ENCODE measurements around the gene UNC5C.

UNC5C gene

DNA sequence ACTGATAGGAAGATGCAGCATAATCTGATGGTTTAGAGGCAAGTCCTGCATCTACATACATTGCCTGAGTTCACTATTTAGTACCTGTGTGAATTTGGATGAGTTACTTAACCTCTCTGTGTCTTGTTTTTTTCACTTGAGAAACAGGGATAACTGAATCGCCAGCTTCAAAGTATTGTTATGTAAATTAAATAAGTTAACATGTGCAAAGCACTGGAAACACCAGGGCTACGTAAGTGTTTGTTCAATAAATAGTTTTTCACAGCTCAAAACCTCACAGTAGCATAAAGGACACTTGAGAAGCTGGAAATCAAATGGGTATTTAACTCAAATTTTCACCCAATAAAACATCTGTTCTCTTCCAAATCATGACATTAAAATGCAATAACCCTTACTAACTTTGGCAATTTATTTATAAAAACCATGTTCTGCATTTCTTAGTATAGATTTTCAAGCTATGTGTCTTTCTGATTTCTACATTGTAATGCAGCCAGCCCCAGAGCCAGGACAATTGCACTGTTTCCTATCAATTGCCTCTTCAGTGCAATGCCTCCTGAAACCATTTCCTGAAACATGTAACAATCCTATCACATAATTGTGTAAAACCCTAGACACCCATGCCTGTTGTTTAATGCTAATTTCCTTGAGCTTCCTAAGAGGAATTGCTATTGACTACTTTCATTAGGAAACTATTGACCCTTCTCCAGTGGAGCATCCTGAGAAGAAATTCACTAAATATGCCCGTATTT is 177.1 kb downstream of the UNC5C start:
- H3K9me3 ChIP-seq (ENCODE audit: control extremely low read depth in 1 of 5, control insufficient read depth in 4 of 5, insufficient read depth in 2 of 5, low read depth in 1 of 5, low read length in 4 of 5): no peaks in the 10 kb centered on the region
- no peaks in the 10 kb centered on the region for H3K36me3 ChIP-seq (ENCODE audit: control insufficient read depth in 4 of 4, insufficient read depth in 4 of 4, low read length in 3 of 4)
- no peaks in the 10 kb centered on the region for H3K4me1 ChIP-seq (ENCODE audit: control extremely low read depth in 1 of 4, control insufficient read depth in 4 of 4, insufficient read depth in 4 of 4, low read length in 3 of 4)
- H3K4me3 ChIP-seq (ENCODE audit: control insufficient read depth in 1 of 7, extremely low read depth in 1 of 7, insufficient read depth in 4 of 7, low read depth in 2 of 7, low read length in 6 of 7): no peak overlapping the region
- no peak overlapping the region for H3K27ac ChIP-seq (ENCODE audit: insufficient read depth in 1 of 2, low read depth in 1 of 2, low read length in 2 of 2, poor library complexity in 1 of 2, severe bottlenecking in 2 of 2)
- DNase-seq: no peak
- no peaks in the 10 kb centered on the region for H3K27me3 ChIP-seq (replicated peaks in 2 of 5; ENCODE audit: control insufficient read depth in 4 of 5, insufficient read depth in 5 of 5, low read length in 4 of 5)
- 100% methylated on average over 1 of the region's 3 CpGs for WGBS (ENCODE audit: insufficient coverage)
- ChIA-PET POLR2A (no interaction called here), CTCF (interaction anchor here (1.3 kb wide), 1 partner anchor 11 kb away, joined by 3 read pairs; no protein-coding TSS in a partner anchor)

DNA sequence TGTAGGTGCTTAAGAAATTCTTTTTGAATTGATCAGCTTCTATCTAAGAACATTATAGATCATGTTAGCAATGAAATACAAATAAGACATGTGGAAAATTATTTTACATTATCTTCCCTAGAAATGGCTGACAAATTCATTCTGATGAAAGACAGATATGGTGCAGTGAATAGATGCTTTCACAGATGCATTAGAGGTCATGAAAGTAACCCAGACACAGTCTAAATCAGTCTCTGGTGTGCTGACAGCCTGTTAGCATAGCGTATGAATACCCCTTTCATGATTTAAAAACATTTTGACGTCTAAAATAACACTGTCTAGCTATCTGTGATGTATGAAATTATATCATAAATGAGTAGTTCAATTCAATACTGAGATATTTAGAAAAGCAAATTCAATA is 180.9 kb downstream of the UNC5C start:
- Histone ChIP-seq H3K27ac (ENCODE audit: insufficient read depth in 1 of 2, low read depth in 1 of 2, low read length in 2 of 2, poor library complexity in 1 of 2, severe bottlenecking in 2 of 2) (no peak overlapping the region), H3K36me3 (ENCODE audit: control insufficient read depth in 4 of 4, insufficient read depth in 4 of 4, low read length in 3 of 4) (no peaks in the 10 kb centered on the region), H3K4me1 (ENCODE audit: control extremely low read depth in 1 of 4, control insufficient read depth in 4 of 4, insufficient read depth in 4 of 4, low read length in 3 of 4) (no peaks in the 10 kb centered on the region), H3K27me3 (replicated peaks in 2 of 5; ENCODE audit: control insufficient read depth in 4 of 5, insufficient read depth in 5 of 5, low read length in 4 of 5) (no peaks in the 10 kb centered on the region), H3K9me3 (ENCODE audit: control extremely low read depth in 1 of 5, control insufficient read depth in 4 of 5, insufficient read depth in 2 of 5, low read depth in 1 of 5, low read length in 4 of 5) (no peaks in the 10 kb centered on the region), H3K4me3 (ENCODE audit: control insufficient read depth in 1 of 7, extremely low read depth in 1 of 7, insufficient read depth in 4 of 7, low read depth in 2 of 7, low read length in 6 of 7) (no peak overlapping the region)
- POLR2A ChIA-PET: no interaction called here
- CTCF ChIA-PET: no interaction called here
- no CpG with 5 or more reads among the region's 2 CpGs for WGBS (ENCODE audit: insufficient coverage)
- DNase-seq: no peak

DNA sequence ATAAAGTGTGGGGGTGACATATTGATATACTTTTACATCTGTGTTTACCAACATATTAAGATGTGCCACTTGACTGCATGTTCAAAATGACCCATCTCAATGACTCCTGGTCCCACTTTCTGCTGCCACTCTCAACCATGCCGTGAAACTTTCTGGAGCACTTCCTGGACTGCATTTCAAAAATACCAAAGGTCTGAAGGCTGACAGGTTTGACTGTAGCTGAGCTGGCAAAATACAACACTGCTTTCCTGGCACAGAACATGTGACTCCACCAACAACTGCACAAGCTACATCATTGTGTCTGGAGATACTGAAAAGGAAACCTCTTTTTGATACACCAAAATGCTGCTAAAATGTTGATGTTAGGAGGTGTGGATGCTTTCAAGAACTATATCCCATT is 184.8 kb downstream of the UNC5C start:
- no peaks in the 10 kb centered on the region for H3K4me1 ChIP-seq (ENCODE audit: control extremely low read depth in 1 of 4, control insufficient read depth in 4 of 4, insufficient read depth in 4 of 4, low read length in 3 of 4)
- ChIA-PET CTCF (no interaction called here), POLR2A (no interaction called here)
- no peaks in the 10 kb centered on the region for H3K9me3 ChIP-seq (ENCODE audit: control extremely low read depth in 1 of 5, control insufficient read depth in 4 of 5, insufficient read depth in 2 of 5, low read depth in 1 of 5, low read length in 4 of 5)
- H3K36me3 ChIP-seq (ENCODE audit: control insufficient read depth in 4 of 4, insufficient read depth in 4 of 4, low read length in 3 of 4): no peaks in the 10 kb centered on the region
- H3K27ac ChIP-seq (ENCODE audit: insufficient read depth in 1 of 2, low read depth in 1 of 2, low read length in 2 of 2, poor library complexity in 1 of 2, severe bottlenecking in 2 of 2): no peak overlapping the region
- no peak for DNase-seq
- no peaks in the 10 kb centered on the region for H3K27me3 ChIP-seq (replicated peaks in 2 of 5; ENCODE audit: control insufficient read depth in 4 of 5, insufficient read depth in 5 of 5, low read length in 4 of 5)
- no peak overlapping the region for H3K4me3 ChIP-seq (ENCODE audit: control insufficient read depth in 1 of 7, extremely low read depth in 1 of 7, insufficient read depth in 4 of 7, low read depth in 2 of 7, low read length in 6 of 7)
- WGBS (ENCODE audit: insufficient coverage): 38% methylated on average over 1 of the region's 1 CpG

DNA sequence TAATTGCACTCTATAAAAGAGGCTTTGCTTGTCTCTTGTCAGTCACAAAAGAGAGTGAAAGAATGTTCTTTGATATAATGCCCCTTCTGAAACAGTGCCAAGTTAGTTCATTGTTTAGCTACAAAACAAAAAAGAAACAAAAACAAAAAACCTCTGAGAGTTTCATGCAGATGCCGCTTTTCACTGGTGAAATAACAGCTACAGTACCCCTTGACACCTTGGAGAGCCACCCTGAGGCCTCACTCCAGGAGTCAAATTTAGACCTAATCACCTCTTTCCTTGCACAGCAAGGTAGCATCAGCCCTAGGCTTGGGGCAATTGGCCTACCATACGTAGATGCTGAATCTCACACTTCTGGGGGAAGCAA is 185.2 kb downstream of the UNC5C start:
- Histone ChIP-seq H3K36me3 (ENCODE audit: control insufficient read depth in 4 of 4, insufficient read depth in 4 of 4, low read length in 3 of 4) (no peaks in the 10 kb centered on the region), H3K27ac (ENCODE audit: insufficient read depth in 1 of 2, low read depth in 1 of 2, low read length in 2 of 2, poor library complexity in 1 of 2, severe bottlenecking in 2 of 2) (no peak overlapping the region), H3K4me1 (ENCODE audit: control extremely low read depth in 1 of 4, control insufficient read depth in 4 of 4, insufficient read depth in 4 of 4, low read length in 3 of 4) (no peaks in the 10 kb centered on the region), H3K4me3 (ENCODE audit: control insufficient read depth in 1 of 7, extremely low read depth in 1 of 7, insufficient read depth in 4 of 7, low read depth in 2 of 7, low read length in 6 of 7) (no peak overlapping the region), H3K9me3 (ENCODE audit: control extremely low read depth in 1 of 5, control insufficient read depth in 4 of 5, insufficient read depth in 2 of 5, low read depth in 1 of 5, low read length in 4 of 5) (no peaks in the 10 kb centered on the region), H3K27me3 (replicated peaks in 2 of 5; ENCODE audit: control insufficient read depth in 4 of 5, insufficient read depth in 5 of 5, low read length in 4 of 5) (no peaks in the 10 kb centered on the region)
- no peak for DNase-seq
- 100% methylated on average over 1 of the region's 2 CpGs for WGBS (ENCODE audit: insufficient coverage)
- ChIA-PET CTCF (no interaction called here), POLR2A (no interaction called here)

DNA sequence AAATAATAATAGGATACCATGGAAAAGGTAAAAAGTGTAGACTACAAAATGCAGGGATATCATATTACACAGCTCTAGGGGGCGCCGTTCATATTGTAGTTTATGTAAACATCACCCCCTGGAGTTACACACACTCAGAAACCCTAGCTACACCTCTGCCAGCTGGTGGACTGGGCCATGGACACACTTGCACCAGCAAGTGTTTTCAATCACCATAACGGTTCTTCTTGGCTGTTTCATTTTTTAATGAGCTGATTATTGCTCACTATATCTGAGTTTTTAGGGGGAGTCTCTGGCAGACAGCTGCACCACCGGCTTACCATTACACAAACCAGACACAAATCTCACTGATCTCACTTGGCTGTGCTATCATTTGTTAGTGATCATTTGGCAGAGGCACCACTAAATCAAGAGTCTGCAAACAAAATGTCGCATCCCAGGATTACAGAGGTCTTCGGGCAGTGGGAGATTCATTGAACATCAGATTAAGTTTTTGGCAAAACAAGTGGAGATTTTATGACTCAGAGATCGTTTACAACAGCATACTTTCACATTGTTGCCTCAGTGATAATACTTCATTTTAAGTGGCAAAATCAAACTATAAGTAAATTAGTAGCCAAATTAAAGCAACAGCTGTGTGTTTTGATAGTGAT is 185.7 kb downstream of the UNC5C start:
- 76% methylated on average over 3 of the region's 7 CpGs for WGBS (ENCODE audit: insufficient coverage)
- H3K4me1 ChIP-seq (ENCODE audit: control extremely low read depth in 1 of 4, control insufficient read depth in 4 of 4, insufficient read depth in 4 of 4, low read length in 3 of 4): no peaks in the 10 kb centered on the region
- H3K9me3 ChIP-seq (ENCODE audit: control extremely low read depth in 1 of 5, control insufficient read depth in 4 of 5, insufficient read depth in 2 of 5, low read depth in 1 of 5, low read length in 4 of 5): no peaks in the 10 kb centered on the region
- CTCF ChIA-PET: interaction anchor here (0.9 kb wide), 1 partner anchor 11 kb away, joined by 4 read pairs; no protein-coding TSS in a partner anchor
- H3K4me3 ChIP-seq (ENCODE audit: control insufficient read depth in 1 of 7, extremely low read depth in 1 of 7, insufficient read depth in 4 of 7, low read depth in 2 of 7, low read length in 6 of 7): no peak overlapping the region
- H3K36me3 ChIP-seq (ENCODE audit: control insufficient read depth in 4 of 4, insufficient read depth in 4 of 4, low read length in 3 of 4): no peaks in the 10 kb centered on the region
- no peak overlapping the region for H3K27ac ChIP-seq (ENCODE audit: insufficient read depth in 1 of 2, low read depth in 1 of 2, low read length in 2 of 2, poor library complexity in 1 of 2, severe bottlenecking in 2 of 2)
- peak; percentile 3 to 12 (median 4) for DNase-seq
- POLR2A ChIA-PET: no interaction called here
- H3K27me3 ChIP-seq (replicated peaks in 2 of 5; ENCODE audit: control insufficient read depth in 4 of 5, insufficient read depth in 5 of 5, low read length in 4 of 5): no peaks in the 10 kb centered on the region

DNA sequence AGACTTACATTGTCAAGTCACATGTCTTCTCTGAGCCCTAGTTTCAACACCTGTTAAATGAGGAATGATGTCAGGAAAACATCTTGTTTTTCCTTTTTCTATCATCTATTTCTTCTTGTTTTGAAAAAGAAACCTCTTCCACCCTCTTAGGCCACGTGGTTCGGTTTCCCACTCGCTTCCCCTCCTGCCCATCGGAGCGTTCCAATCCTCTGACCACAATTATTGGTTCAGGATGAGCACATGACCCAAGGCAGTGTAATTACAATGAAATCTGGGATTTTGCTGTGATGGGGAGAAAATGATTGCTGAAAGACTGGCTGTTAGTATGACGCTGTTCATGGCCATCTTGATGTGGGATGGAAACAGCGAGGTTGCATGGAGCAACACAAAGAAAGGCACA is 186.7 kb downstream of the UNC5C start:
- Histone ChIP-seq H3K4me3 (ENCODE audit: control insufficient read depth in 1 of 7, extremely low read depth in 1 of 7, insufficient read depth in 4 of 7, low read depth in 2 of 7, low read length in 6 of 7) (no peak overlapping the region), H3K9me3 (ENCODE audit: control extremely low read depth in 1 of 5, control insufficient read depth in 4 of 5, insufficient read depth in 2 of 5, low read depth in 1 of 5, low read length in 4 of 5) (no peaks in the 10 kb centered on the region), H3K27me3 (replicated peaks in 2 of 5; ENCODE audit: control insufficient read depth in 4 of 5, insufficient read depth in 5 of 5, low read length in 4 of 5) (no peaks in the 10 kb centered on the region), H3K36me3 (ENCODE audit: control insufficient read depth in 4 of 4, insufficient read depth in 4 of 4, low read length in 3 of 4) (no peaks in the 10 kb centered on the region), H3K27ac (ENCODE audit: insufficient read depth in 1 of 2, low read depth in 1 of 2, low read length in 2 of 2, poor library complexity in 1 of 2, severe bottlenecking in 2 of 2) (no peak overlapping the region), H3K4me1 (ENCODE audit: control extremely low read depth in 1 of 4, control insufficient read depth in 4 of 4, insufficient read depth in 4 of 4, low read length in 3 of 4) (no peaks in the 10 kb centered on the region)
- WGBS (ENCODE audit: insufficient coverage): 94% methylated on average over 5 of the region's 7 CpGs
- ChIA-PET CTCF (no interaction called here), POLR2A (no interaction called here)
- no peak for DNase-seq

DNA sequence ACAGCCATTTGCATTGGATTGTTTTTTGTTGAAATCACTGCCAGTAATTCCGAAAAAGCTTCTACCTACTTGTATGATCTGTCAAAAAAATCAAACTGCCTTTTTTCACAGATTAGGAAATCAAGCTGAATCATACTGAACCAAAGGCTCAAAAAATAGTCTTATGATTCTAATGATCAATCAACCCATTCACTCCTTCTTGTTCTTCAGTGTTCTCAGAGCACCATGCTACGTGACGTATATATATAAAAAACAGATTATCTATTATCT is 187.1 kb downstream of the UNC5C start:
- Histone ChIP-seq H3K4me1 (ENCODE audit: control extremely low read depth in 1 of 4, control insufficient read depth in 4 of 4, insufficient read depth in 4 of 4, low read length in 3 of 4) (no peaks in the 10 kb centered on the region), H3K36me3 (ENCODE audit: control insufficient read depth in 4 of 4, insufficient read depth in 4 of 4, low read length in 3 of 4) (no peaks in the 10 kb centered on the region), H3K9me3 (ENCODE audit: control extremely low read depth in 1 of 5, control insufficient read depth in 4 of 5, insufficient read depth in 2 of 5, low read depth in 1 of 5, low read length in 4 of 5) (no peaks in the 10 kb centered on the region), H3K27ac (ENCODE audit: insufficient read depth in 1 of 2, low read depth in 1 of 2, low read length in 2 of 2, poor library complexity in 1 of 2, severe bottlenecking in 2 of 2) (no peak overlapping the region), H3K4me3 (ENCODE audit: control insufficient read depth in 1 of 7, extremely low read depth in 1 of 7, insufficient read depth in 4 of 7, low read depth in 2 of 7, low read length in 6 of 7) (no peak overlapping the region), H3K27me3 (replicated peaks in 2 of 5; ENCODE audit: control insufficient read depth in 4 of 5, insufficient read depth in 5 of 5, low read length in 4 of 5) (no peaks in the 10 kb centered on the region)
- no peak for DNase-seq
- ChIA-PET POLR2A (no interaction called here), CTCF (no interaction called here)
- WGBS (ENCODE audit: insufficient coverage): 86% methylated on average over 1 of the region's 3 CpGs
